B cell (primary cell): ENCODE data around the gene OR13J1.

ENCODE experiments used
- CTCF ChIP-seq: fragments of 200-600 bp; IDR thresholded peaks from one replicate; pipeline ENCODE4 v1.8.0; 2022; ENCODE audit warnings: antibody characterized with exemption, mild to moderate bottlenecking
- EZH2 ChIP-seq: IDR thresholded peaks from 2 replicates; pipeline ENCODE4 v1.6.1; 2012; ENCODE audit warnings: borderline replicate concordance, low read depth, mild to moderate bottlenecking, moderate library complexity, low read length; ENCODE audit not compliant: insufficient read depth, poor library complexity, severe bottlenecking

GRCh38 chr9:35867538-35867937 lies 2.7 kb downstream of the OR13J1 start:
- TF ChIP-seq CTCF (no peak), EZH2 (no peak)
